Right renal pelvis (tissue), 4 donors: ENCODE results near the gene TMEM108. TPM values are rescaled to one million over a fixed set of nuclear protein-coding genes. Genes with fewer than 3 reads are reported as not detected.

Source experiments
- DNase-seq, 4 donors: peaks; one replicate each; pipeline ENCODE4 v3.0.0-alpha.2; 2013; ENCODE audit warnings: low read depth in 4 of 4, low spot score in 3 of 4, missing footprints in 1 of 4
- polyA plus RNA-seq, 4 donors: library from polyadenylated mRNA; unstranded; fragments of 120-200 nt; gene quantifications; one replicate each; pipeline ENCODE4 v1.2.1, GENCODE V29; 2013; ENCODE audit not compliant: insufficient read length in 4 of 4

TMEM108 gene
- polyA plus RNA-seq, 4 donors: 2.2 to 3.3 (median 2.9) TPM

GRCh38 chr3:133374708-133375402 is 336.7 kb downstream of the TMEM108 start:
- DNase-seq: no peak

- DNase-seq: no peak
Observed at GRCh38 chr3:133375403-133375745, 337.2 kb downstream of the TMEM108 start.

- no peak for DNase-seq
Observed at GRCh38 chr3:133376810-133377209, 338.6 kb downstream of the TMEM108 start.

GRCh38 chr3:133377396-133377795 is 339.2 kb downstream of the TMEM108 start:
- DNase-seq: peak in 1 of 4 donors; percentile 26

GRCh38 chr3:133379926-133380325 is 341.7 kb downstream of the TMEM108 start:
- no peak for DNase-seq

- no peak for DNase-seq
Observed at GRCh38 chr3:133380481-133381225, 342.5 kb downstream of the TMEM108 start.

- DNase-seq: no peak
Observed at GRCh38 chr3:133381346-133382109, 343.3 kb downstream of the TMEM108 start.

- DNase-seq: no peak
Observed at GRCh38 chr3:133383175-133383574, 345.0 kb downstream of the TMEM108 start.

- DNase-seq: no peak
Observed at GRCh38 chr3:133383741-133384140, 345.6 kb downstream of the TMEM108 start.

- peak; percentile 33 to 61 (median 58) for DNase-seq
Observed at GRCh38 chr3:133384331-133385027, 346.3 kb downstream of the TMEM108 start.

GRCh38 chr3:133386876-133387275 is 348.7 kb downstream of the TMEM108 start:
- DNase-seq: no peak

- DNase-seq: no peak
Observed at GRCh38 chr3:133387341-133387740, 349.1 kb downstream of the TMEM108 start.

- no peak for DNase-seq
Observed at GRCh38 chr3:133388696-133389395, 350.7 kb downstream of the TMEM108 start.

- no peak for DNase-seq
Observed at GRCh38 chr3:133390715-133391114, 352.5 kb downstream of the TMEM108 start.

- DNase-seq: no peak
Observed at GRCh38 chr3:133393204-133393603, 355.0 kb downstream of the TMEM108 start.

- DNase-seq: no peak
Observed at GRCh38 chr3:133393691-133394474, 355.7 kb downstream of the TMEM108 start.

GRCh38 chr3:133394561-133395311 is 356.5 kb downstream of the TMEM108 start:
- no peak for DNase-seq

- DNase-seq: no peak
Observed at GRCh38 chr3:133396906-133397305, 358.7 kb downstream of the TMEM108 start.
